Osteocyte (in vitro differentiated cells): ENCODE measurements around the gene HDAC9. TPM values are rescaled to one million over a fixed set of nuclear protein-coding genes. Genes with fewer than 3 reads are reported as not detected.

Source experiments
- DNase-seq: peaks from one replicate; pipeline ENCODE4 v3.0.0; 2021; ENCODE audit warnings: mixed read lengths; ENCODE audit not compliant: unreplicated experiment; ENCODE audit errors: extremely low spot score
- H3K27ac Mint-ChIP-seq: one replicate; pipeline ENCODE4 v1.8.0; 2021; ENCODE audit warnings: mild to moderate bottlenecking, mixed read lengths; ENCODE audit not compliant: unreplicated experiment
- H3K27me3 Mint-ChIP-seq: one replicate; pipeline ENCODE4 v1.8.0; 2021; ENCODE audit warnings: mixed read lengths; ENCODE audit not compliant: unreplicated experiment
- H3K36me3 Mint-ChIP-seq: one replicate; pipeline ENCODE4 v1.8.0; 2021; ENCODE audit warnings: mixed read lengths; ENCODE audit not compliant: unreplicated experiment
- H3K4me1 Mint-ChIP-seq: one replicate; pipeline ENCODE4 v1.8.0; 2021; ENCODE audit warnings: mixed read lengths; ENCODE audit not compliant: unreplicated experiment
- H3K4me3 Mint-ChIP-seq: one replicate; pipeline ENCODE4 v1.8.0; 2021; ENCODE audit warnings: mild to moderate bottlenecking, moderate library complexity, mixed read lengths; ENCODE audit not compliant: unreplicated experiment
- H3K9me3 Mint-ChIP-seq: one replicate; pipeline ENCODE4 v1.8.0; 2021; ENCODE audit warnings: mixed read lengths; ENCODE audit not compliant: unreplicated experiment
- total RNA-seq: library from RNA; stranded (reverse); gene quantifications from 2 replicates; pipeline ENCODE4 v1.2.1, GENCODE V29; 2021
- TF ChIP-seq, protein P1 (sequence below): fragments of 200-600 bp; sonication (generic); IDR thresholded peaks from 2 replicates; pipeline ENCODE4 v1.5.0; 2021; ENCODE audit warnings: antibody characterized with exemption, mild to moderate bottlenecking, moderate library complexity

HDAC9 gene
- total RNA-seq, 1 donor from 2014 or later = 0.81 TPM

- Mint-ChIP-seq H3K36me3 (peaks cover 5% of the 10 kb centered on the region), H3K4me1 (peaks cover 61% of the 10 kb centered on the region), H3K27me3 (no peaks in the 10 kb centered on the region), H3K4me3 (no peak overlapping the region), H3K9me3 (no peaks in the 10 kb centered on the region), H3K27ac (no peak overlapping the region)
- TF ChIP-seq, protein P1, sequence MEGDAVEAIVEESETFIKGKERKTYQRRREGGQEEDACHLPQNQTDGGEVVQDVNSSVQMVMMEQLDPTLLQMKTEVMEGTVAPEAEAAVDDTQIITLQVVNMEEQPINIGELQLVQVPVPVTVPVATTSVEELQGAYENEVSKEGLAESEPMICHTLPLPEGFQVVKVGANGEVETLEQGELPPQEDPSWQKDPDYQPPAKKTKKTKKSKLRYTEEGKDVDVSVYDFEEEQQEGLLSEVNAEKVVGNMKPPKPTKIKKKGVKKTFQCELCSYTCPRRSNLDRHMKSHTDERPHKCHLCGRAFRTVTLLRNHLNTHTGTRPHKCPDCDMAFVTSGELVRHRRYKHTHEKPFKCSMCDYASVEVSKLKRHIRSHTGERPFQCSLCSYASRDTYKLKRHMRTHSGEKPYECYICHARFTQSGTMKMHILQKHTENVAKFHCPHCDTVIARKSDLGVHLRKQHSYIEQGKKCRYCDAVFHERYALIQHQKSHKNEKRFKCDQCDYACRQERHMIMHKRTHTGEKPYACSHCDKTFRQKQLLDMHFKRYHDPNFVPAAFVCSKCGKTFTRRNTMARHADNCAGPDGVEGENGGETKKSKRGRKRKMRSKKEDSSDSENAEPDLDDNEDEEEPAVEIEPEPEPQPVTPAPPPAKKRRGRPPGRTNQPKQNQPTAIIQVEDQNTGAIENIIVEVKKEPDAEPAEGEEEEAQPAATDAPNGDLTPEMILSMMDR = no peak
- DNase-seq = no peak
Observed at GRCh38 chr7:18997477-18998150, 502.1 kb downstream of the HDAC9 start.

GRCh38 chr7:19000410-19000809 lies 504.9 kb downstream of the HDAC9 start:
- Mint-ChIP-seq H3K36me3 (peaks cover 2% of the 10 kb centered on the region), H3K27me3 (no peaks in the 10 kb centered on the region), H3K4me3 (no peak overlapping the region), H3K9me3 (no peaks in the 10 kb centered on the region), H3K27ac (no peak overlapping the region), H3K4me1 (peaks cover 49% of the 10 kb centered on the region)
- no peak for DNase-seq
- TF ChIP-seq, protein P1 = no peak

DNA sequence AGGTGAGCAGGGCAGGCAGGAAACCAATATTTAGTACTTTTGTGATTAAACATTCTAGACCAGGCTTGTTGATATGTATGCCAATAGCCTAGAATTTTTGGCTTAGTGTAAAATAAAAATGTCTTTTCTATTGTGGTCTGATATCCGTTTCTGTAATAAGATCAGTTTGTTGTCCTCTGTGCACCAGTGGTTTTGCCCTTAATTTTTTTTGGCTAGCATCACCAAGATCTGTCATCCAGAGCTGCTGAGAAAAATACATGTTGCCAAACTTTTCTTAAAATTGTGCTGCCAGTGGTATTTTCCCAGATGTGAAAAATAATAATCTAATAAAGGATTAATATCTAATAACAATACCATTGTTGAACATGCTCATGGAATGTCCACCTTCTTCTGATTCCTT lies 506.3 kb downstream of the HDAC9 start:
- peaks cover 42% of the 10 kb centered on the region for H3K4me1 Mint-ChIP-seq
- no peak overlapping the region for H3K4me3 Mint-ChIP-seq
- H3K9me3 Mint-ChIP-seq = no peaks in the 10 kb centered on the region
- peaks cover 2% of the 10 kb centered on the region for H3K36me3 Mint-ChIP-seq
- TF ChIP-seq, protein P1 = no peak
- H3K27ac Mint-ChIP-seq = peak overlapping the region; percentile 52
- H3K27me3 Mint-ChIP-seq = no peaks in the 10 kb centered on the region
- no peak for DNase-seq

GRCh38 chr7:19009241-19009935 lies 513.8 kb downstream of the HDAC9 start:
- H3K36me3 Mint-ChIP-seq = peaks cover 6% of the 10 kb centered on the region
- H3K4me1 Mint-ChIP-seq = peaks cover 46% of the 10 kb centered on the region
- peak overlapping the region; percentile 90 for H3K27ac Mint-ChIP-seq
- H3K4me3 Mint-ChIP-seq = peak overlapping the region; percentile 45
- DNase-seq = no peak
- TF ChIP-seq, protein P1 = no peak
- H3K9me3 Mint-ChIP-seq = no peaks in the 10 kb centered on the region
- H3K27me3 Mint-ChIP-seq = no peaks in the 10 kb centered on the region

DNA sequence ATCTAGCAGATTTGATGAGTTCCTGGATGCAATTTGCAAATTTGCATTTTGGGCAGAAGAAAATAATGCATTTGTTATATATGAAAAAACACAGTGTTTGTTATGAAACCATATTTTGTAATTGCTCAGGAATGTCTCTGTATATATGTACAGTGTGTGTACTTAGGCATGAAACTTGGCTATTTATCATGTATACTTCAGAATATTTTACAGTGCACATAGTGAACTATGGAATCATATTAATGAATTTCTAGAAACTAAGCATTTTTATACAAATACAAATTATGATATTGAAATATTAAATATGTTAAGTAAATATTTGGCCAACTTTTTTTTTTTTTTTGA lies 514.4 kb downstream of the HDAC9 start:
- no peaks in the 10 kb centered on the region for H3K9me3 Mint-ChIP-seq
- DNase-seq = no peak
- no peaks in the 10 kb centered on the region for H3K27me3 Mint-ChIP-seq
- peak overlapping the region; percentile 90 for H3K27ac Mint-ChIP-seq
- H3K4me1 Mint-ChIP-seq = peaks cover 49% of the 10 kb centered on the region
- peak overlapping the region; percentile 45 for H3K4me3 Mint-ChIP-seq
- TF ChIP-seq, protein P1 = no peak
- peaks cover 6% of the 10 kb centered on the region for H3K36me3 Mint-ChIP-seq
